ENCODE results near the gene IL13.

DNA sequence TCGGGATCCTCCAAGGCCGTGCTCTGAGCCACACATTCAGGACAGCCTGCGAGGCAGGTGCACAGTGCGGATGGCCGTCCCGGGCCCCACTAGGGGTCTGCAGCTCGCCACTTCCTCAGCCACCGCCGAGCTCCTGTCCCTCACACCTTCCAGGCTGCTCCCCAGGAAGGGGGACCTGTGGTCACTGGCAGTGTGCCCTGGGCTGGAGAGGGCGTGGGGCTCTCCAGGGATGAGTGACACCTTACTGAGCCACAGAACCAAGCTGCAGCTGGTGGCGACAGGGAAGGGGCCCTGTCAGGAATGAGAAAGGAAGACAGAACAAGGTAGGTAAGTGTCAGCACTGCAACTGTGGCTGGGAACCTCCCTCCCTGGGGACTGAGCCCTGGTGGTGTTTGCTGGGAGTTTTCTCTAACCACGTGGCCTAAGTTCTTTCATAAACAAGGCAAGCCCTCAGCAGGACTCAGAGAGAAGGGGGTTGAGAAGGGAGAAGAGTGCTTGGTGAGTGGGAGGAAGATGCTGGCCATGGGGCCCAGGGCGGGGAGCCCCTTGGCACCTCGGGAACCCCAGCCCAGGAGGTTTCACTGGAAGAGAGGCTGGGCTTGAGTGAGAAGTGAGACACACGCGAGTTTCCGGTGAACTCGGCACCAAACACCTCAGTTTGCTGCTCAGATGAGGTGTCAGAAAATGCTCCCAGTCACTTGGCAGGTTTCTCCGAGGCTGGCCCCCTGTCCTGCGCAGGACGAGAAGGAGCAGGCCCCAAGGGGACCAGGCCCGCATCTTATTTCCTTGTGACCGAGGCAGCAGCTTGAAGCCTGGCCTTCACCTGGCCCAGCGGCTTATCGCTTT is 5.2 kb downstream of the IL13 start:
- TF ChIP-seq, protein P1, sequence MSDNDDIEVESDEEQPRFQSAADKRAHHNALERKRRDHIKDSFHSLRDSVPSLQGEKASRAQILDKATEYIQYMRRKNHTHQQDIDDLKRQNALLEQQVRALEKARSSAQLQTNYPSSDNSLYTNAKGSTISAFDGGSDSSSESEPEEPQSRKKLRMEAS (IDR thresholded peaks at IDR 0.05): no peak
- TF ChIP-seq, protein P2, sequence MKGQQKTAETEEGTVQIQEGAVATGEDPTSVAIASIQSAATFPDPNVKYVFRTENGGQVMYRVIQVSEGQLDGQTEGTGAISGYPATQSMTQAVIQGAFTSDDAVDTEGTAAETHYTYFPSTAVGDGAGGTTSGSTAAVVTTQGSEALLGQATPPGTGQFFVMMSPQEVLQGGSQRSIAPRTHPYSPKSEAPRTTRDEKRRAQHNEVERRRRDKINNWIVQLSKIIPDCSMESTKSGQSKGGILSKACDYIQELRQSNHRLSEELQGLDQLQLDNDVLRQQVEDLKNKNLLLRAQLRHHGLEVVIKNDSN (IDR thresholded peaks at IDR 0.05): peak; percentile 37; the same call in 1 of the 2 replicates
- TF ChIP-seq, protein P3, sequence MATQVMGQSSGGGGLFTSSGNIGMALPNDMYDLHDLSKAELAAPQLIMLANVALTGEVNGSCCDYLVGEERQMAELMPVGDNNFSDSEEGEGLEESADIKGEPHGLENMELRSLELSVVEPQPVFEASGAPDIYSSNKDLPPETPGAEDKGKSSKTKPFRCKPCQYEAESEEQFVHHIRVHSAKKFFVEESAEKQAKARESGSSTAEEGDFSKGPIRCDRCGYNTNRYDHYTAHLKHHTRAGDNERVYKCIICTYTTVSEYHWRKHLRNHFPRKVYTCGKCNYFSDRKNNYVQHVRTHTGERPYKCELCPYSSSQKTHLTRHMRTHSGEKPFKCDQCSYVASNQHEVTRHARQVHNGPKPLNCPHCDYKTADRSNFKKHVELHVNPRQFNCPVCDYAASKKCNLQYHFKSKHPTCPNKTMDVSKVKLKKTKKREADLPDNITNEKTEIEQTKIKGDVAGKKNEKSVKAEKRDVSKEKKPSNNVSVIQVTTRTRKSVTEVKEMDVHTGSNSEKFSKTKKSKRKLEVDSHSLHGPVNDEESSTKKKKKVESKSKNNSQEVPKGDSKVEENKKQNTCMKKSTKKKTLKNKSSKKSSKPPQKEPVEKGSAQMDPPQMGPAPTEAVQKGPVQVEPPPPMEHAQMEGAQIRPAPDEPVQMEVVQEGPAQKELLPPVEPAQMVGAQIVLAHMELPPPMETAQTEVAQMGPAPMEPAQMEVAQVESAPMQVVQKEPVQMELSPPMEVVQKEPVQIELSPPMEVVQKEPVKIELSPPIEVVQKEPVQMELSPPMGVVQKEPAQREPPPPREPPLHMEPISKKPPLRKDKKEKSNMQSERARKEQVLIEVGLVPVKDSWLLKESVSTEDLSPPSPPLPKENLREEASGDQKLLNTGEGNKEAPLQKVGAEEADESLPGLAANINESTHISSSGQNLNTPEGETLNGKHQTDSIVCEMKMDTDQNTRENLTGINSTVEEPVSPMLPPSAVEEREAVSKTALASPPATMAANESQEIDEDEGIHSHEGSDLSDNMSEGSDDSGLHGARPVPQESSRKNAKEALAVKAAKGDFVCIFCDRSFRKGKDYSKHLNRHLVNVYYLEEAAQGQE (IDR thresholded peaks at IDR 0.05; ENCODE audit: low read depth): no peak
- TF ChIP-seq TAF1 (IDR thresholded peaks at IDR 0.05; ENCODE audit: low read depth): no peak
- no peak for TF ChIP-seq CREB1 (IDR thresholded peaks at IDR 0.05; ENCODE audit: low read depth)
- no peak for TF ChIP-seq CEBPB (IDR thresholded peaks at IDR 0.05)
